GM21825 (cell line): ENCODE data around the gene MARCO.
"Not testable (repeated sequence)": the region's sequence is repeated elsewhere in the genome, so short reads cannot be mapped to it uniquely, and the experiment has no call there.

Experiments
- ATAC-seq: cut with Tn5 transposase; IDR thresholded peaks from one replicate; pipeline ENCODE4 v1.9.1; 2021; ENCODE audit warnings: mild to moderate bottlenecking, moderate library complexity; ENCODE audit not compliant: unreplicated experiment

MARCO gene

GRCh38 chr2:118974103-118974993, 32.4 kb downstream of the MARCO start:
- ATAC-seq: no peak

- no peak for ATAC-seq
Measured at GRCh38 chr2:118975133-118975532, 33.1 kb downstream of the MARCO start.

DNA sequence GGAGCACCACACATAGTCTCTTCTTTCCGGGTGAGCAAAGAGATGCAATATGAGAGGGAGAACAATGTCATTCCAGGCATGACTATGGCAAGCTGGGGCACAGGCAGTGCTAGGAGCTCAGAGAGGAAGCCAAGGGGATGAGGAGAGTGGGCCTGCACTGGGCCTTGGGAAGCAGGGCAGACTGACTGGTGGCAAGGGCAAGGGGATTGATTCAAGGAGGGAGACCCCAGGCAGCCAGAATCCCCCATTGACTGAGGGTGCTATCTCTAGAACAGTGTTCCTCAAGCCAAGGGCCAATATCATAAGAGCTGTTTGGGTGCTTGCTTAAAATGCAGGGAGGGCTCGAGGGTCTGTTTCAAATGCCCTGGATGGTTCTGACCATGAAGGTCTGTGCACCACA, 36.1 kb downstream of the MARCO start:
- no peak for ATAC-seq

- ATAC-seq: no peak
Measured at GRCh38 chr2:118979152-118979861, 37.3 kb downstream of the MARCO start.

DNA sequence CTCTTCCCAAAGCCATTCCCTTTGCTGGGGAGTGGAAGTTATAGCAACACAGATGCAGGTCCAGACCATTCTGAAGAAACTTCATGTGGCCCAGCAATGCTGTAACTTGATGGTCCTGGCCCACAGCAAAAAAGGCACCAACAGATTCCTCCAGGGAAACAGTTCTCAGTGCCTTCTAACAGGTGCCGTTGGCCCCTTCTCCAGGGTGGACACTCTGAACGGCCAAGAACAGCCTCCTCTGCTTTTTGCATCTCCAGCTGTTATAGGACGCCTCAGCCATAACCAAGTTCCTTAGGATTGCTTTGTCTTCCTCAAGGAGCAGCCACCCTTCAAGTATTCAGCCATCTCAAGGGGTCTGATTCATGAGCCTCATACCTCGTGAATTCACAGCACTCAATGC, 38.0 kb downstream of the MARCO start:
- ATAC-seq: no peak

- no peak for ATAC-seq
Measured at GRCh38 chr2:118980573-118980972, 38.6 kb downstream of the MARCO start.

DNA sequence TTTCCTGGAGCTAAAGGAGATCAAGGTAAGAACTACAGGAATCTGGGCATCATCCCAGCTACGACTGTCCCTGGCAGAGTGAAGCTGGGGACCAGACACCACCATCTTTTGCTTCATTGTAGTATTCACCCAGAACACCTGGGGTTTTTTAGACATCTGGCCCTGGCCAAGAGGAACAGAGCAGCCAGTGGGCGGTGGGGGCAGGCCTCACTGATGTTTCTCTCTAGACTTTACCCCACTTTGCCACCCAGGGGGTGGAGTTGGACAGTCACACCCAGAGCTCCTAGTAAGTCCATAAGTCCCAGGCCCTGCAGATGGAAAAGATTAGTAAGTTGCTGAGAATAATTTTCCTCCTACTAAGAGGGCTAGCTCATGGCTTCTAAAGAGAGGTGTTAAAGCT, 39.6 kb downstream of the MARCO start:
- ATAC-seq: no peak

DNA sequence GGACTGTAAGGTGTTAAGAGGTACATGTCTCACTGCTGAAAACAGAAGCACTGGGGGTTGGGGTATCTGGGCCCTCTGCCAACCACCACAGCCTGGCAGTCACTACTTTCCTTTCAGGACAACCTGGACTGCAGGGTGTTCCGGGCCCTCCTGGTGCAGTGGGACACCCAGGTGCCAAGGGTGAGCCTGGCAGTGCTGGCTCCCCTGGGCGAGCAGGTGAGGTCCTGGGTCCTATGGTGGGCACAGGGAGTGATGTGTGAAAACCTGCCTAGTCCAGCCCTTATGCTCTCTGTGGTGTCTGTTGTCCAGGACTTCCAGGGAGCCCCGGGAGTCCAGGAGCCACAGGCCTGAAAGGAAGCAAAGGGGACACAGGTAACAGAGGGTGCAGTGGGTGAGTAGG, 40.0 kb downstream of the MARCO start:
- no peak for ATAC-seq

DNA sequence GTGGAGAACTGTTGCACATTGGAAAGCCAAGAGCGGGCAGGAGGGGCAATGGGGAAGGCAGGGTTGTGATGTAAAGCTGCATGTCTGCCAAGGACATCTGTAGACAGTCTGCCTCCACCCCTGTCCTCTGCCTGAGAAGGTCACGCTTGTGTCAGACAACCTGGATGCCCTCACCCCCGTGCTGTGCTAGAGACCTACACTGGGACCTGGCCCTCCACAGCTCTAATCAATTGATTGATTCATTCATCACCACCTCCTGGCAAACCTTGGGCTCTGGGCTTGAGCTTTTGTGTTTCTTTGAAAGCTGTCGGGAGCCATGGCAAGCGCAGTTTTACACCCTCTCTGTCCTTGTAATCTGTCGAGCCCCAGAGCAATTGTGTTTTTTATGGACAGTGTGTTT, 41.1 kb downstream of the MARCO start:
- ATAC-seq: no peak

DNA sequence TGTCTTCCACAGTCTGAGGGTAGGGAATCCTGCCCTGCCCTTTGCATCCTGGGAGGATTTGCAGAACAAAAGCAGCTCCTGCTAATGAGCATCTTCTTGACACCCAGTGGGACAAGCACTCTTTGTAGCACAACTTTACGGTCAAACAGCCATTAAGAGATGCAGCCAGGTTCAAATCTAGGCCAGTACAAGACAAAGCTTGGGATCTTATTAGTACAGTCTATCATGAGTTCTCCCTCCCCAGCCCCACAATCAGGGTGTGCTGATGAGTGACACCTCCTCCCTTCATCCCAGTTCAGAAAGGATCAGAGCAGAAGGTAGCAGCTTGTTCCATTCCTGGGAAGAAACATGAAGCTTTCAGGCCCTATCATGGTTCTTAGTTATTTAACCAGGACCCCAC, 41.9 kb downstream of the MARCO start:
- no peak for ATAC-seq

DNA sequence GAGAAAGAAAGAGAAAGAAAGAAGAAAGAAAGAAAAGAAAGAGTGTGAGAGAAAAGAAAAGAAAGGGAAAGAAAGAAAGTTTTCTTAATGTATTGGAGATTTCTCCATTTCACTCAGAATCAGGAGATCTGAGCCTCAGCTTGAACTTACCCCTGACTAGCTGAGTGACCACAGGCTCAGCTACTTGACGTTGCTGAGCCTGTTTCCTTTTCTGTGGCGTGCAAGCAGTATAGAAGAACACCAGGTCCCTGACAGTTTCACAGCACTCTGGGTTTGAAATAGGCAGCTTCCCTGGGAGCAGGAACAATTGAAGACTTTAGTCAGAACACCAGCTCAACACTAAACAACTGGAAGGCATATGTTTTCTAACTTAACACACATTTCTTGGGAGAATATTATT, 44.7 kb downstream of the MARCO start:
- ATAC-seq: peak; percentile 55

DNA sequence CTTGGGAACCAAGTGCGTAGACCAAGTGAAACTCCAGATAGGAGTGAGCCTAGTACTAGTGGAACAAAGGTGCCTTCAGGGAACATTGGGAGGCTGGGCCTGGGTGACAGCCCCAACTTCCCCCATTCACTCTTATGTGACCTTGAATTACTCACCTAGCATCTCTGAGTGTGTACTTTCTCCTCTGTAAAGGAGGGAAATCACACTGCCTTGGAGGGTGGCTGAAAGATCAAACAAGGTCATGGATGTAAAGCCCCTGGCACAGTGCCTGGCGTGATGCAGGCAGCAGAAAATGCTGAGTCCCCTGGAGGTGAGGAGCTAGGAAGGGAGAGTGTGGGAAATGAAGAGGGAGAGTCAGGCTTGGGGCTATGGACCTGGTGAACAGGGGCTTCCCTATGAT, 45.9 kb downstream of the MARCO start:
- ATAC-seq: peak; percentile 48

- ATAC-seq: no peak
Measured at GRCh38 chr2:118988706-118989105, 46.7 kb downstream of the MARCO start.

DNA sequence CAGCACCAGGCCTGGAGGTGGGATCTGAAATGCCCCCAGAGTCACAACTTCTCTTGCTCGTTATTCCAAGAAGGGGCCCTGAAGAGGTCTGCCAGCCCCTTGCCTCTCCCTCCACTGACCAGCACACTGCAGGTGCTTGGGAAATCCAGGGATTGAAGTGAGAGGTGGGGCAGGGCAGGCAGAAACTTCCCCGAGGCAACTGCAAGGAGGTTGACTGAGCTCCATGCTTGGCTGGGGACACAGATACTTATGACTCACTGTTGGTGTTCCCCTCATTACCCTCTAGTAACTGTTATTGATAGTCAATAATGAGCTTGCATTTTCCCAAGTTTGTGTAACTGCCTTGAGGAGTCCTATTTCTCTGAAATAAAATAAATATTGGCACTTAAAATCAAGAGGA, 47.5 kb downstream of the MARCO start:
- ATAC-seq: peak; percentile 59

- ATAC-seq: no peak
Measured at GRCh38 chr2:118990757-118991545, 49.0 kb downstream of the MARCO start.

DNA sequence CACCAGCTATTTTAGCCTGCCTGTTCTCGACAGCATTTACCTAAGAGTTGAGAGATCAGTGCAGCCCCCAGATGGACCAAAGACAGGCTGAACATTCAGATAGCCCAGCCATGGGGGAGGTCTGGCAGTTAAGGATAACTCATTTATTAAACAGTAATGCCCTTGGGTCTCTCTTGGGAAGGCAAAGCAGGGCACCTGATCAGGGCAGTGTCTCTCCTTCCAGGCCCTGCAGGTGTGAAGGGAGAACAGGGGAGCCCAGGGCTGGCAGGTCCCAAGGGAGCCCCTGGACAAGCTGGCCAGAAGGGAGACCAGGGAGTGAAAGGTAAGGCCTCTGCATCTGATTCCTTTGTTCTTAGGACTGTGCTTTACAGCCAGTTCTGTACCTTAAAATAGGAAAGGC, 49.6 kb downstream of the MARCO start:
- no peak for ATAC-seq

- ATAC-seq: no peak
Measured at GRCh38 chr2:118992740-118993391, 50.9 kb downstream of the MARCO start.

DNA sequence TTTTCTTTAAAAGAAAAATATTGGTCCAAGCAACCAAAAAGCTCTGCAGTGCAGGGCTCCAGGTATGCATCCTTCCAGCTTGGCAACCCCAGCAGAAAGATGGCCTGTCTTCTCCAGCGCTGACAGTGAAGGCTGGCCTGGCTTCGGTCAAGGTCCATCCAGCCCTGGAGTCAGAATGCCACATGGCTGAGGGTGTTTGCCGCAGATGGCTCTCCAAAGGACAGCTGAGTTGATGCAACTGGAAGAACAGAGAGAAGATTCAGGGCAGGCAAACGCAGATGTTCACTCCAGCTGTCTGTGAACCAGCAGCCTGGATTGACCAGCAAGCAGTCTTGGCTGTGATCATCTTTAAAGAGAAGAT, 51.4 kb downstream of the MARCO start:
- ATAC-seq: no peak

- ATAC-seq: no peak
Measured at GRCh38 chr2:118994172-118994700, 52.2 kb downstream of the MARCO start.

DNA sequence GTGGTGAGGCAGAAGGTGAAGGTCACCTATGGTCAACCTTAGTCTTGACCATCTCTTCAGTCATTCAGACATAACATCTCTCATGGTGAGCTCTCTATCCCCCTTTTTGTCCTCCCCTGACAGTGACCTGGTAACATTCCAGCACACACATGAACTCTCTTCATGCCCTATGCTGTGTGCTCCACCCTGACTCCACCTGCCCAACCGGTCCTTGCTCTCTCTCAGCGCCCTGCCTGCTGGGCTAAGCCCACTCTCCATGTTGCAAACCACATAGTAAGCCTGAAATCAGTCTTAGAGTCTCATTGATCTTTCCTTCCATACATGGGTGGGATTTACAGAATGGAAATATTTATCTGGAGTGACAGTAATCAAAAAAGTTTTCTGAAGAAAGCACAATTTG, 52.8 kb downstream of the MARCO start:
- no peak for ATAC-seq

GRCh38 chr2:119003856-119004255, 61.9 kb downstream of the MARCO start:
- ATAC-seq: not testable (repeated sequence)
